Measurements from ENCODE around the gene CCDC3.

Gene CCDC3

DNA sequence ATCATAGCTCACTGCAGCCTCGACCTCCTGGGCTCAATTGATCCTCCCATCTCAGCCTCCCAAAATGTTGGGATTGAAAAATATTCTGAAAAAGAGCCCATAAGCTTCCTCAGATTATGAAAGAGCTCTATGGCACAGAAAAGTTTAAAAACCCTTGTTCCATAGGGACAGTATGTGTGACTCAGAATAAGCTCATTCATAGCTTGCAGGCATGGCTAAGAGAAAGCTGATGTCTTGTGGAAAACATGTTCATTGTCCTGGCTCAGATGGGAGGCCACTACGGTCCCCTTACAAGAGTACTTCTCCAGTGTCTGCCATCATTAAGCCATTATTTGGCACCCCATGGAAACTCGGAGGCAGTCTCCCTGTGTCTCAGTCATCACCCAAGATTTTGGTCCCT is 64.0 kb downstream of the CCDC3 start:
- no peaks in the 10 kb centered on the region for H3K4me1 ChIP-seq (ENCODE audit: control insufficient read depth in 1 of 2, insufficient read depth in 2 of 2, low read length in 2 of 2)
- H3K27me3 ChIP-seq (ENCODE audit: control insufficient read depth in 1 of 2, insufficient read depth in 2 of 2, low read length in 2 of 2): peaks cover 0 to 2% of the 10 kb centered on the region in 2 donors
- H3K4me3 ChIP-seq (ENCODE audit: low read depth in 1 of 2, low read length in 2 of 2): no peak overlapping the region
- no peaks in the 10 kb centered on the region for H3K36me3 ChIP-seq (ENCODE audit: control insufficient read depth in 1 of 2, insufficient read depth in 2 of 2, low read length in 2 of 2)
- H3K27ac ChIP-seq (ENCODE audit: low read depth, low read length): no peak overlapping the region
- H3K9me3 ChIP-seq (ENCODE audit: control insufficient read depth in 1 of 2, low read length in 2 of 2): no peaks in the 10 kb centered on the region
- no peak overlapping the region for H3K9ac ChIP-seq (ENCODE audit: low read depth in 1 of 2, low read length in 2 of 2)

DNA sequence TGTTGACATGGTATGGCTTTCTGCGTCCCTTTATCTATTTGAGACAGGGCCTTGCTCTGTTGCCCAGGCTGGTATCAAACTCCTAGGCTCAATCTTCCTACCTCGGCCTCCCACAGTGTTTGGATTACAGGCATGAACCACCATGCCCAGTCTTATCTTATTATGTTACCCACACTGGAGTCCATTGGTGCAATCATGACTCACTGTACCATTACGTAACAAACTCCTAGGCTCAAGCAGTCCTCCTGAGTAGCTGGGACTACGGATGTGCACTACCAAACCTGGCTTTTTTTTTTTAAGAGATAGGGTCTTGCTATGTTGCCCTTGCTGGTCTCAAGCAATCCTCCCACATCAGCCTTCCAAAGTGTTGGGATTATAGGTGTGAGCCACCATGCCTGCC is 66.7 kb downstream of the CCDC3 start:
- peaks cover 0 to 2% of the 10 kb centered on the region in 2 donors for H3K27me3 ChIP-seq (ENCODE audit: control insufficient read depth in 1 of 2, insufficient read depth in 2 of 2, low read length in 2 of 2)
- H3K36me3 ChIP-seq (ENCODE audit: control insufficient read depth in 1 of 2, insufficient read depth in 2 of 2, low read length in 2 of 2): no peaks in the 10 kb centered on the region
- no peaks in the 10 kb centered on the region for H3K4me1 ChIP-seq (ENCODE audit: control insufficient read depth in 1 of 2, insufficient read depth in 2 of 2, low read length in 2 of 2)
- no peak overlapping the region for H3K4me3 ChIP-seq (ENCODE audit: low read depth in 1 of 2, low read length in 2 of 2)
- no peak overlapping the region for H3K27ac ChIP-seq (ENCODE audit: low read depth, low read length)
- no peak overlapping the region for H3K9ac ChIP-seq (ENCODE audit: low read depth in 1 of 2, low read length in 2 of 2)
- H3K9me3 ChIP-seq (ENCODE audit: control insufficient read depth in 1 of 2, low read length in 2 of 2): no peaks in the 10 kb centered on the region

DNA sequence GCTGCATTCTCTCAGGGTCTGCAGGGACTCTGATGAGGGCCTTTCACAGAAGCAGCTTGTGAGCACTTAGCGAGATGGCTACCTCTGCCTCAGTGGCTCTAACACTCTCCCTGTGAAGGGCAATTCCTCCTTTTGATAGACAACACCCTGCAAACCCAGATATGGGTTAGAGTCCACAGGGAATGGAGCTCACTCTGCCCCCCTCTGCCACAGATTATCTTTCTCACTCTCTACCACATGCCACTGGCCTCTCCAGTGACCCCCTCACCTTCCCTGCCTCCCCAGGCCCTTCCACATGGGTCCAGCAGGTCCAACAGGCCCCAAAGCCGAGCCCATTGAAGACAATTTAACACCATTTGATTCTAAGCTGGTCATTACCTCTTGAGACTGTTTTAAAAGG is 72.1 kb downstream of the CCDC3 start:
- H3K36me3 ChIP-seq (ENCODE audit: control insufficient read depth in 1 of 2, insufficient read depth in 2 of 2, low read length in 2 of 2): no peaks in the 10 kb centered on the region
- no peaks in the 10 kb centered on the region for H3K4me1 ChIP-seq (ENCODE audit: control insufficient read depth in 1 of 2, insufficient read depth in 2 of 2, low read length in 2 of 2)
- H3K9me3 ChIP-seq (ENCODE audit: control insufficient read depth in 1 of 2, low read length in 2 of 2): no peaks in the 10 kb centered on the region
- H3K27ac ChIP-seq (ENCODE audit: low read depth, low read length): no peak overlapping the region
- no peaks in the 10 kb centered on the region for H3K27me3 ChIP-seq (ENCODE audit: control insufficient read depth in 1 of 2, insufficient read depth in 2 of 2, low read length in 2 of 2)
- H3K9ac ChIP-seq (ENCODE audit: low read depth in 1 of 2, low read length in 2 of 2): no peak overlapping the region
- no peak overlapping the region for H3K4me3 ChIP-seq (ENCODE audit: low read depth in 1 of 2, low read length in 2 of 2)

DNA sequence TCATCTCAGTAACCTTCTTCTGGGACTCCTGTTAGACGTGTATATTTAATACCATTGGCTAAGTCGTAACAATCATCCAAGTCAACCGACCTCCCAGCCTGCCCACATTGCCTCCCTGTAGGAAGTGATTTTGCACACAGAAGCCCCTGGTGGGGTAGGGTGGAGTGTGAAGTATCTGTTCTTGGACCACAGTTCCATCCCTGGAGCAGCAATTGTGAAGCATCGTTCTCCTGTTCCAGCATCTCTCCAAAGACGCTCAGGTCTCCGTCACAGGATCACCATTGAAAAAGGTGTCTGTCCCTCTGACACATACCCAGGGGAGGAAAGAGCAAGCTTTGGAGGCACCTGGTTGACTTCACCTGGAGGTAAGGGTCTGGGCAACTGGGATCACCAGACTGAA is 72.9 kb downstream of the CCDC3 start:
- Histone ChIP-seq H3K9ac (ENCODE audit: low read depth in 1 of 2, low read length in 2 of 2) (no peak overlapping the region), H3K27me3 (ENCODE audit: control insufficient read depth in 1 of 2, insufficient read depth in 2 of 2, low read length in 2 of 2) (no peaks in the 10 kb centered on the region), H3K27ac (ENCODE audit: low read depth, low read length) (no peak overlapping the region), H3K4me1 (ENCODE audit: control insufficient read depth in 1 of 2, insufficient read depth in 2 of 2, low read length in 2 of 2) (no peaks in the 10 kb centered on the region), H3K9me3 (ENCODE audit: control insufficient read depth in 1 of 2, low read length in 2 of 2) (no peaks in the 10 kb centered on the region), H3K36me3 (ENCODE audit: control insufficient read depth in 1 of 2, insufficient read depth in 2 of 2, low read length in 2 of 2) (no peaks in the 10 kb centered on the region), H3K4me3 (ENCODE audit: low read depth in 1 of 2, low read length in 2 of 2) (no peak overlapping the region)

DNA sequence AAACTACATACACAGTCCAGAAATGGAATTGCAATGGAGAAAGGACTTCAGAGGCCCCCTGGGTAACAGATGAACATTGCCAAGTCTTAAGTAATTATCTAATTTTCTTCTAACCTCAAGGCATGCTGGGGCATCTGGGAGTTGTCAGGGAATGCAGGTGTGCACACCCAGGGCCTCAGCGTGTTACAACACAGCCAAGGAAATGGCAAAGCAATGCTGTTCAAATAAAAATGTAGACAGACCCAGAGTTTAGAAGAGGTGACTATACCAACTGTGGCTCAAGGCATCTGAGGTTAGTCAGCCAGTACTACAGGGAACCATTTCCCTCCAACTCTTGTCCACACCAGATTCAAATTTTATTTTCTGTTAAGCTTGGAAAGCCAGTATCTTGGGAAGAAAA is 73.6 kb downstream of the CCDC3 start:
- Histone ChIP-seq H3K4me3 (ENCODE audit: low read depth in 1 of 2, low read length in 2 of 2) (no peak overlapping the region), H3K27ac (ENCODE audit: low read depth, low read length) (no peak overlapping the region), H3K9ac (ENCODE audit: low read depth in 1 of 2, low read length in 2 of 2) (no peak overlapping the region), H3K4me1 (ENCODE audit: control insufficient read depth in 1 of 2, insufficient read depth in 2 of 2, low read length in 2 of 2) (no peaks in the 10 kb centered on the region), H3K36me3 (ENCODE audit: control insufficient read depth in 1 of 2, insufficient read depth in 2 of 2, low read length in 2 of 2) (no peaks in the 10 kb centered on the region), H3K27me3 (ENCODE audit: control insufficient read depth in 1 of 2, insufficient read depth in 2 of 2, low read length in 2 of 2) (no peaks in the 10 kb centered on the region), H3K9me3 (ENCODE audit: control insufficient read depth in 1 of 2, low read length in 2 of 2) (no peaks in the 10 kb centered on the region)

DNA sequence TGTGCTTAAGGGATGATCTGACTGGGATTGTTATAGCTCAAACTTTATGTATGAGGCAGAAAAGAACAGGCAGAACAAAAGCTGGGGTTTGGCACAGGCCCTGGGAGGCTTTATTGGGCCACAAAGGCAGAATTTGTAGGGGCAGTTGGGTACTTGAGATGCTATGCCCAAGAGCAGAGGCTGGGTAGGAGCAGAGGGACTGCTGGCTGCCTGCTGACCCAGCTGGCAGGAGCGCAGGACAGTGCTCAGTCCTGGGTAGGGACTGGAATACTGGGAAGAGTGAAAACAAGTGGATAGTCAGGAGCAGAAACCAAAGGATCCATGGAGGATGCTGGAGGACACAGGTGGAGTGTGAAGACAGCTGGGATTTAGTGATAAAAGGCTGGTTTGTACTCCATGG is 75.7 kb downstream of the CCDC3 start:
- no peaks in the 10 kb centered on the region for H3K27me3 ChIP-seq (ENCODE audit: control insufficient read depth in 1 of 2, insufficient read depth in 2 of 2, low read length in 2 of 2)
- H3K36me3 ChIP-seq (ENCODE audit: control insufficient read depth in 1 of 2, insufficient read depth in 2 of 2, low read length in 2 of 2): no peaks in the 10 kb centered on the region
- no peaks in the 10 kb centered on the region for H3K4me1 ChIP-seq (ENCODE audit: control insufficient read depth in 1 of 2, insufficient read depth in 2 of 2, low read length in 2 of 2)
- no peak overlapping the region for H3K4me3 ChIP-seq (ENCODE audit: low read depth in 1 of 2, low read length in 2 of 2)
- H3K27ac ChIP-seq (ENCODE audit: low read depth, low read length): no peak overlapping the region
- no peaks in the 10 kb centered on the region for H3K9me3 ChIP-seq (ENCODE audit: control insufficient read depth in 1 of 2, low read length in 2 of 2)
- H3K9ac ChIP-seq (ENCODE audit: low read depth in 1 of 2, low read length in 2 of 2): no peak overlapping the region

DNA sequence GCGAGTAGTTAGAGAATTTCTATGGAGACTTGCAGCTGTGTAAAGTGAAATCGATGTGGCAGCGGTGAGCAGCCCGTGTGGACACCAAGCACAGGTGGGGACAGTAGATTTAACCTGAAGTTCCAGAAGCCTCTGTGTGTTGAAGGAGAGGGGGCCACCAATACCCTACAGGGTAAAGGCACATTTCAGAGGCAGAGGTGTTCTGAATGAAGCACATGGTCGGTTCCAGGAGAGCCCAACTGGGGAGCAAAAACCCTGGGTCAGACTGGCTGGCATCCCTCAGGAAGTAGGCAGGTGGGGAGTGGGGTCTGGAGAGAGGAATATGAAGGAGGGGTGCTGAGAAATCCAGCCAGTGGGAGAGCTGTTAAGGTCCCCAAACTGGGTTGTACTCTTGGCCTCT is 76.6 kb downstream of the CCDC3 start:
- Histone ChIP-seq H3K4me3 (ENCODE audit: low read depth in 1 of 2, low read length in 2 of 2) (no peak overlapping the region), H3K9ac (ENCODE audit: low read depth in 1 of 2, low read length in 2 of 2) (no peak overlapping the region), H3K36me3 (ENCODE audit: control insufficient read depth in 1 of 2, insufficient read depth in 2 of 2, low read length in 2 of 2) (no peaks in the 10 kb centered on the region), H3K4me1 (ENCODE audit: control insufficient read depth in 1 of 2, insufficient read depth in 2 of 2, low read length in 2 of 2) (no peaks in the 10 kb centered on the region), H3K27ac (ENCODE audit: low read depth, low read length) (no peak overlapping the region), H3K27me3 (ENCODE audit: control insufficient read depth in 1 of 2, insufficient read depth in 2 of 2, low read length in 2 of 2) (no peaks in the 10 kb centered on the region), H3K9me3 (ENCODE audit: control insufficient read depth in 1 of 2, low read length in 2 of 2) (no peaks in the 10 kb centered on the region)

DNA sequence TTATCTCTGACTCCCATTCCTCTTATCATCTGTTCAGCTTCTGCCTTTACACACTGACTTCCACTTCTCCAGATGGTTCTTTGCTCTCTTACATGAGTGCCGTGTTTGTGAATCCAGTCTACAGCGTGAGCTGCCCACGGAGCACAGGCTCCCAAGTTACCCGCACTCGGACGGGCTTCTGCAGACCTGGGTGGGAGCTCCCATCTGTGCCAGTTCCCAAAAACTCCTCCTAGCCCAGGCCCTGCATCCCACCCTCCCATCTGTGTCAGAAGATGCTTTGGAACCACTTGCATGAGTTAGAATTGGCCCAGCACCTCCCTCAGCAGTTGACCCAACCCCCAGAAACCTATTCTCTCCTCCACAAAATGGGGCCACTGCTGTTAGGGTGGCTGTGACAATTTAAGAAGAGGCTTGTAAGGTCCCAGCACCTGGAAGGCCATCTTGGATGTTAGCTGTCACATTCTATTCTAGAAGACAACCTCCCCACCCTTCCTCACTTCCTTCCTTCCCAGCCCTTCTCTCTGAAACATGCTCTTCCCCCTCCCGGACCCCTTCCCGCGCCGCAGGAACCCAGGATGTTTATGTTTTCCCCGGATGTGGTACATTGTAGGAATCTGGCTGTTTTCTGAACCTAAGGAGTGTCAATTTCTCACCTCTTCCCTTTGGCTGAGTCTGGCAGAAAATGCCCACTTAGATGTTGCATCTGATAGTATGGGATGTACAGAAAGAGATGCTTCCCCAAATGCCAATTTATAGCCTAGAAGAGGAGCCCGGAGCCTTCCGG is 79.2 kb downstream of the CCDC3 start:
- H3K27me3 ChIP-seq (ENCODE audit: control insufficient read depth in 1 of 2, insufficient read depth in 2 of 2, low read length in 2 of 2): no peaks in the 10 kb centered on the region
- H3K9me3 ChIP-seq (ENCODE audit: control insufficient read depth in 1 of 2, low read length in 2 of 2): no peaks in the 10 kb centered on the region
- H3K27ac ChIP-seq (ENCODE audit: low read depth, low read length): no peak overlapping the region
- no peaks in the 10 kb centered on the region for H3K36me3 ChIP-seq (ENCODE audit: control insufficient read depth in 1 of 2, insufficient read depth in 2 of 2, low read length in 2 of 2)
- no peak overlapping the region for H3K4me3 ChIP-seq (ENCODE audit: low read depth in 1 of 2, low read length in 2 of 2)
- no peak overlapping the region for H3K9ac ChIP-seq (ENCODE audit: low read depth in 1 of 2, low read length in 2 of 2)
- H3K4me1 ChIP-seq (ENCODE audit: control insufficient read depth in 1 of 2, insufficient read depth in 2 of 2, low read length in 2 of 2): no peaks in the 10 kb centered on the region

DNA sequence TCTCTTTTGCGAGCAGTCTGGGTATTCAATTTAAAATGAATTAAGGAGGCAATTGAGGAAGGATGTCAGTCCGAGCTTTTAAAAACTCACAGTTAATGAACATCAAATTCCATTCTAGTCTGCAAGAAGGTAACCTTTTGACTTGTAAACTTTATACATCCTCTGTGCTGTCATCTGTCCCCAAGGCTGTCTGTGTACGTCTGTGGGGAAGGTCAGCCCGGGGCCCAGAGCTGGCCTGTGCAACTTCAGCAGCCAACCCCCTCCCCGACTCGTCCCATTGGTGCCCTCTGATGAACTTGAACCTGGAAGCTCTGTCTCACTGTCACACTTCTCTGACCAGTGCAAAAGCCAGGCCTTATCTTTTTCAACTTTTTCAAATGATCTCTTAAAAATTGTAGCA is 80.3 kb downstream of the CCDC3 start:
- Histone ChIP-seq H3K9me3 (ENCODE audit: control insufficient read depth in 1 of 2, low read length in 2 of 2) (no peaks in the 10 kb centered on the region), H3K4me3 (ENCODE audit: low read depth in 1 of 2, low read length in 2 of 2) (no peak overlapping the region), H3K36me3 (ENCODE audit: control insufficient read depth in 1 of 2, insufficient read depth in 2 of 2, low read length in 2 of 2) (no peaks in the 10 kb centered on the region), H3K27me3 (ENCODE audit: control insufficient read depth in 1 of 2, insufficient read depth in 2 of 2, low read length in 2 of 2) (no peaks in the 10 kb centered on the region), H3K4me1 (ENCODE audit: control insufficient read depth in 1 of 2, insufficient read depth in 2 of 2, low read length in 2 of 2) (no peaks in the 10 kb centered on the region), H3K9ac (ENCODE audit: low read depth in 1 of 2, low read length in 2 of 2) (no peak overlapping the region), H3K27ac (ENCODE audit: low read depth, low read length) (no peak overlapping the region)

DNA sequence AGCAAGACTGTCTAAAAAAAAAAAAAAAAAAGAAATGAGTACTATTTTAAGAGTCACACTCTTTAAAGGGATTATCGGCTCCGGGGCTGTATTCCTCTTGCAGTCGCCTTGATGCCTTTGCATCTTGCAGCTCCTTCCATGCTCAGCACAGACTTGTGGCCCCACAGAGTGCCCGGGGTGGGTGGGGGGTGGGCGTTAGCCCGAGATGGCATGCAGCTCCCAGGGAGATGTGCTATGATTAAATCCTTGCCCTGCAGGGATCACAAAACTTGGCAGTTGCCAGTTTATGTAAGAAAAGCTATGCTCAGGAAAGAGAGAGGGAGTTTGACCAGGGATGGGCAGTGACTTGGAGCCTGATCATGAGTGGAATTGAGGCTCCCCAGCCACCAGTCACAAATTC is 81.9 kb downstream of the CCDC3 start:
- Histone ChIP-seq H3K9ac (ENCODE audit: low read depth in 1 of 2, low read length in 2 of 2) (no peak overlapping the region), H3K36me3 (ENCODE audit: control insufficient read depth in 1 of 2, insufficient read depth in 2 of 2, low read length in 2 of 2) (no peaks in the 10 kb centered on the region), H3K27ac (ENCODE audit: low read depth, low read length) (no peak overlapping the region), H3K4me1 (ENCODE audit: control insufficient read depth in 1 of 2, insufficient read depth in 2 of 2, low read length in 2 of 2) (no peaks in the 10 kb centered on the region), H3K4me3 (ENCODE audit: low read depth in 1 of 2, low read length in 2 of 2) (no peak overlapping the region), H3K27me3 (ENCODE audit: control insufficient read depth in 1 of 2, insufficient read depth in 2 of 2, low read length in 2 of 2) (no peaks in the 10 kb centered on the region), H3K9me3 (ENCODE audit: control insufficient read depth in 1 of 2, low read length in 2 of 2) (no peaks in the 10 kb centered on the region)

DNA sequence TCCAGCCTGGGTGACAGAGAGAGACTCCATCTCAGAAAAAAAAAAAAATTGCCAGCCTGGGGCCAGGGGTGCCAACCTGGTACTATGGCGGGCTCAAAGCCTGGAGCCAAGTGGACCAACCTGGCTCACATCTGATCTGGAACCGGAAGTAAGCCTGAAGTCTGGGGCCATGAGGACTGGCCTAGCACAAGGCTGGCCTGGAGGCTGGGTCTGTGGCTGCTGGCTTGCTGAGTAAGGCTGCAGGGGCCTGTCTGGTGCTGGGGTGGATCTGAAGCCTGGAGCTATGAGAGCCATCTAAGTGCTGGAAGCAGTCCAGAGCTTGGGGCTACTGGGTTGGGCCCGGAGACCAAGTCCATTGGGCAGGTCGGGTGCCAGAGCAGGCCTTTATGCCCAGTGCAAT is 84.9 kb downstream of the CCDC3 start:
- Histone ChIP-seq H3K27ac (ENCODE audit: low read depth, low read length) (no peak overlapping the region), H3K9ac (ENCODE audit: low read depth in 1 of 2, low read length in 2 of 2) (no peak overlapping the region), H3K36me3 (ENCODE audit: control insufficient read depth in 1 of 2, insufficient read depth in 2 of 2, low read length in 2 of 2) (no peaks in the 10 kb centered on the region), H3K4me3 (ENCODE audit: low read depth in 1 of 2, low read length in 2 of 2) (no peak overlapping the region), H3K4me1 (ENCODE audit: control insufficient read depth in 1 of 2, insufficient read depth in 2 of 2, low read length in 2 of 2) (no peaks in the 10 kb centered on the region), H3K9me3 (ENCODE audit: control insufficient read depth in 1 of 2, low read length in 2 of 2) (no peaks in the 10 kb centered on the region), H3K27me3 (ENCODE audit: control insufficient read depth in 1 of 2, insufficient read depth in 2 of 2, low read length in 2 of 2) (no peaks in the 10 kb centered on the region)

All from duodenal mucosa (tissue), 2 donors.